Measurements from ENCODE around the gene ARHGDIA. TPM values are rescaled to one million over a fixed set of nuclear protein-coding genes. Genes with fewer than 3 reads are reported as not detected.

ARHGDIA gene
- total RNA-seq, 4 donors from 2014 or later: 282 to 475 (median 350) TPM

GRCh38 chr17:81863123-81863675 lies 7.9 kb downstream of the ARHGDIA start:
- Histone ChIP-seq H3K36me3 (peaks cover 0 to 16% (median 0%) of the 10 kb centered on the region in 3 donors), H3K4me3 (no peak overlapping the region), H3K27me3 (no peaks in the 10 kb centered on the region), H3K9me3 (no peaks in the 10 kb centered on the region), H3K4me1 (peaks cover 5 to 77% (median 24%) of the 10 kb centered on the region in 4 donors), H3K27ac (peak overlapping the region in 3 of 4 donors; percentile 58 to 100 (median 99))
- TF ChIP-seq POLR2A (IDR thresholded peaks at IDR 0.05) (no peak), CTCF (IDR thresholded peaks at IDR 0.05) (no peak)
- peak in 1 of 3 donors; percentile 65 for DNase-seq

GRCh38 chr17:81860756-81861568 lies 10.2 kb downstream of the ARHGDIA start:
- peak; percentile 98 to 99 (median 99) for DNase-seq
- H3K27me3 ChIP-seq: no peaks in the 10 kb centered on the region
- peaks cover 0 to 25% (median 0%) of the 10 kb centered on the region in 3 donors for H3K36me3 ChIP-seq
- H3K27ac ChIP-seq: peak overlapping the region; percentile 95 to 99 (median 98)
- TF ChIP-seq POLR2A (IDR thresholded peaks at IDR 0.05): peak; percentile 92 to 99
- peak in 4 of 6 experiments; percentile 6 to 49 (median 32) for TF ChIP-seq CTCF (IDR thresholded peaks at IDR 0.05)
- H3K9me3 ChIP-seq: no peaks in the 10 kb centered on the region
- H3K4me3 ChIP-seq: peak overlapping the region; percentile 62 to 100 (median 79)
- peaks cover 0 to 77% (median 19%) of the 10 kb centered on the region in 4 donors for H3K4me1 ChIP-seq

GRCh38 chr17:81859906-81860755 lies 11.0 kb downstream of the ARHGDIA start, which contains the start of gene P4HB:
Gene P4HB, minus strand, starts transcription at chr17:81860535. Its CDS starts 64 bp downstream, at chr17:81860471.
- TF ChIP-seq CTCF (IDR thresholded peaks at IDR 0.05) (no peak), POLR2A (IDR thresholded peaks at IDR 0.05) (peak; percentile 92 to 94)
- Histone ChIP-seq H3K27me3 (no peaks in the 10 kb centered on the region), H3K4me3 (peak within 1 kb of the TSS; percentile 93 to 100 (median 99)), H3K9me3 (no peaks in the 10 kb centered on the region), H3K36me3 (peaks cover 0 to 33% (median 0%) of the 10 kb centered on the region in 3 donors), H3K27ac (peak within 1 kb of the TSS; percentile 95 to 99 (median 98)), H3K4me1 (peaks cover 0 to 80% (median 19%) of the 10 kb centered on the region in 4 donors)
- peak in 1 of 3 donors; percentile 98 for DNase-seq

- H3K4me1 ChIP-seq: peaks cover 0 to 72% (median 19%) of the 10 kb centered on the region in 4 donors
- DNase-seq: no peak
- peaks cover 0 to 41% (median 0%) of the 10 kb centered on the region in 3 donors for H3K36me3 ChIP-seq
These were observed 11.9 kb downstream of the ARHGDIA start for GRCh38 chr17:81858967-81859905.

More at GRCh38 chr17:81858967-81859905, 11.9 kb downstream of the ARHGDIA start:
- H3K27ac ChIP-seq: peak overlapping the region; percentile 93 to 99 (median 96)
- TF ChIP-seq POLR2A (IDR thresholded peaks at IDR 0.05) (peak in 1 of 2 donors; percentile 31), CTCF (IDR thresholded peaks at IDR 0.05) (no peak)
- no peaks in the 10 kb centered on the region for H3K9me3 ChIP-seq
- no peaks in the 10 kb centered on the region for H3K27me3 ChIP-seq
- peak overlapping the region; percentile 93 to 100 (median 99) for H3K4me3 ChIP-seq

Data from Peyer's patch (tissue), 4 donors.